ENCODE data around the gene EPHB4.

Gene EPHB4

GRCh38 chr7:100825215-100825671, 2.1 kb downstream of the EPHB4 start:
- peaks cover 22% of the 10 kb centered on the region for H3K4me1 Mint-ChIP-seq
- peaks cover 28% of the 10 kb centered on the region for H3K36me3 Mint-ChIP-seq (ENCODE audit: low read depth)
- H3K27me3 Mint-ChIP-seq (ENCODE audit: low read depth) = peaks cover 3% of the 10 kb centered on the region
- peak overlapping the region; percentile 90 to 96 (median 93) for H3K4me3 Mint-ChIP-seq
- H3K27ac Mint-ChIP-seq = peak overlapping the region in 2 of 3 experiments; percentile 75 to 97
- H3K9me3 Mint-ChIP-seq = no peaks in the 10 kb centered on the region
- TF ChIP-seq CTCF (IDR thresholded peaks at IDR 0.05; ENCODE audit: unreplicated experiment in 3 of 3) = no peak

- H3K4me3 Mint-ChIP-seq = peak overlapping the region; percentile 90 to 96 (median 93)
- TF ChIP-seq CTCF (IDR thresholded peaks at IDR 0.05; ENCODE audit: unreplicated experiment in 3 of 3) = no peak
- H3K27ac Mint-ChIP-seq = peak overlapping the region in 1 of 3 experiments; percentile 97
- H3K4me1 Mint-ChIP-seq = peaks cover 22% of the 10 kb centered on the region
- peaks cover 3% of the 10 kb centered on the region for H3K27me3 Mint-ChIP-seq (ENCODE audit: low read depth)
- peaks cover 34% of the 10 kb centered on the region for H3K36me3 Mint-ChIP-seq (ENCODE audit: low read depth)
- no peaks in the 10 kb centered on the region for H3K9me3 Mint-ChIP-seq
These were observed 2.7 kb downstream of the EPHB4 start for GRCh38 chr7:100824499-100825214.

GRCh38 chr7:100823534-100823933, 3.8 kb downstream of the EPHB4 start:
- Mint-ChIP-seq H3K9me3 (no peaks in the 10 kb centered on the region), H3K27me3 (ENCODE audit: low read depth) (peaks cover 3% of the 10 kb centered on the region), H3K27ac (no peak overlapping the region), H3K4me3 (peak overlapping the region in 2 of 3 experiments; percentile 61 to 96), H3K36me3 (ENCODE audit: low read depth) (peaks cover 45% of the 10 kb centered on the region), H3K4me1 (peaks cover 18% of the 10 kb centered on the region)
- TF ChIP-seq CTCF (IDR thresholded peaks at IDR 0.05; ENCODE audit: unreplicated experiment in 3 of 3) = no peak

- Mint-ChIP-seq H3K36me3 (ENCODE audit: low read depth) (peaks cover 48% of the 10 kb centered on the region), H3K27me3 (ENCODE audit: low read depth) (peaks cover 3% of the 10 kb centered on the region), H3K4me1 (peaks cover 17% of the 10 kb centered on the region), H3K27ac (peak overlapping the region in 1 of 3 experiments; percentile 55), H3K4me3 (peak overlapping the region; percentile 59 to 67 (median 64)), H3K9me3 (no peaks in the 10 kb centered on the region)
- TF ChIP-seq CTCF (IDR thresholded peaks at IDR 0.05; ENCODE audit: unreplicated experiment in 3 of 3) = no peak
These were observed 4.2 kb downstream of the EPHB4 start for GRCh38 chr7:100823140-100823525.

- Mint-ChIP-seq H3K4me3 (peak overlapping the region; percentile 59 to 67 (median 64)), H3K27ac (peak overlapping the region in 1 of 3 experiments; percentile 55), H3K4me1 (peaks cover 12% of the 10 kb centered on the region), H3K36me3 (ENCODE audit: low read depth) (peaks cover 52% of the 10 kb centered on the region), H3K9me3 (no peaks in the 10 kb centered on the region), H3K27me3 (ENCODE audit: low read depth) (peaks cover 3% of the 10 kb centered on the region)
- no peak for TF ChIP-seq CTCF (IDR thresholded peaks at IDR 0.05; ENCODE audit: unreplicated experiment in 3 of 3)
These were observed 4.8 kb downstream of the EPHB4 start for GRCh38 chr7:100822236-100823139.
